OCI-LY7 (cell line): ENCODE data around the gene LAMA4. TPM values are rescaled to one million over a fixed set of nuclear protein-coding genes. Genes with fewer than 3 reads are reported as not detected.

ENCODE experiments used
- BruUV-seq: library from RNA; stranded (reverse); fragments of 400-500 nt; replicated peaks from 2 replicates; lab custom pipeline; 2021; lab: Mats Ljungman, UMichigan
- CTCF ChIA-PET: fragments of 300-600 bp; sonication (Branson Sonifier 250); formaldehyde crosslinking; loops from one replicate; lab custom pipeline; 2022; ENCODE audit warnings: antibody characterized with exemption; ENCODE audit not compliant: unreplicated experiment; lab: Charles Lee
- POLR2A ChIA-PET: fragments of 300-600 bp; sonication (Branson Sonifier 250); formaldehyde crosslinking; loops from one replicate; lab custom pipeline; 2022; ENCODE audit warnings: antibody characterized with exemption; lab: Charles Lee
- DNase-seq: peaks from one replicate; pipeline ENCODE4 v3.0.0-alpha.2; 2015; ENCODE audit warnings: low spot score
- H2AFZ ChIP-seq: fragments of 200-600 bp; sonication (generic), shearing (Covaris generic); 2 replicates; pipeline ENCODE4 v1.6.1; 2014; ENCODE audit warnings: mild to moderate bottlenecking, antibody characterized with exemption, low read length, moderate library complexity
- H3K27ac ChIP-seq: fragments of 200-600 bp; sonication (generic); 2 replicates; pipeline ENCODE4 v1.5.1; 2014; ENCODE audit warnings: mixed run types, low read depth, mild to moderate bottlenecking, moderate library complexity, low read length, inconsistent platforms; ENCODE audit not compliant: poor library complexity, severe bottlenecking
- H3K36me3 ChIP-seq: fragments of 200-600 bp; sonication (generic); 2 replicates; pipeline ENCODE4 v1.6.1; 2014; ENCODE audit warnings: mild to moderate bottlenecking, antibody characterized with exemption, low read length, moderate library complexity, mixed read lengths; ENCODE audit not compliant: insufficient read depth
- H3K4me1 ChIP-seq: fragments of 200-600 bp; sonication (generic); 2 replicates; pipeline ENCODE4 v1.5.1; 2014; ENCODE audit warnings: mild to moderate bottlenecking, low read length; ENCODE audit not compliant: insufficient read depth, poor library complexity, severe bottlenecking
- H3K4me2 ChIP-seq: fragments of 200-600 bp; sonication (generic); 2 replicates; pipeline ENCODE4 v1.6.1; 2014; ENCODE audit warnings: mild to moderate bottlenecking, low read length
- H3K4me3 ChIP-seq: fragments of 200-600 bp; sonication (generic); 2 replicates; pipeline ENCODE4 v1.5.1; 2014; ENCODE audit warnings: mild to moderate bottlenecking, low read depth, low read length; ENCODE audit not compliant: poor library complexity, severe bottlenecking
- H3K79me2 ChIP-seq: fragments of 200-600 bp; sonication (generic); 2 replicates; pipeline ENCODE4 v1.6.1; 2016; ENCODE audit warnings: low read depth, mild to moderate bottlenecking, low read length, moderate library complexity, mixed read lengths; ENCODE audit not compliant: insufficient read depth
- H3K9me2 ChIP-seq: fragments of 200-600 bp; sonication (generic); 2 replicates; pipeline ENCODE4 v1.6.1; 2016; ENCODE audit warnings: mild to moderate bottlenecking, low read length, mixed read lengths; ENCODE audit not compliant: insufficient read depth
- H3K9me3 ChIP-seq: fragments of 200-600 bp; sonication (generic); 2 replicates; pipeline ENCODE4 v1.6.1; 2014; ENCODE audit warnings: mild to moderate bottlenecking, mixed run types, low read length, mixed read lengths
- H4K20me1 ChIP-seq: fragments of 200-600 bp; sonication (generic); 2 replicates; pipeline ENCODE4 v1.6.1; 2014; ENCODE audit warnings: mild to moderate bottlenecking, antibody characterized with exemption, low read length, moderate library complexity, mixed read lengths; ENCODE audit not compliant: insufficient read depth
- CTCF ChIP-seq: fragments of 200-600 bp; sonication (generic); conservative IDR thresholded peaks from 2 replicates; pipeline ENCODE4 v1.5.1; 2014; ENCODE audit warnings: mild to moderate bottlenecking, antibody characterized with exemption, low read length, moderate library complexity, mixed read lengths
- EZH2phosphoT487 ChIP-seq: fragments of 200-600 bp; sonication (generic); IDR thresholded peaks from 2 replicates; pipeline ENCODE4 v1.6.1; 2018; ENCODE audit warnings: low read depth, borderline replicate concordance, mild to moderate bottlenecking, mixed run types, antibody characterized with exemption, low read length, moderate library complexity, mixed read lengths
- intact Hi-C: fragments of 100-400 bp; cut with micrococcal nuclease; formaldehyde crosslinking; loops from one replicate; pipeline ENCODE4 v1.10.0; 2022; ENCODE audit not compliant: unreplicated experiment
- total RNA-seq, 2 experiments: library from RNA; depleted of rRNA in 1 of 2; stranded (reverse); fragments of >200 nt in 1 of 2; shearing (Covaris generic) in 1 of 2; gene quantifications; 2 replicates each; pipeline ENCODE4 v1.2.3, GENCODE V29; 2014 to 2022

The LAMA4 gene
- total RNA-seq, 2 experiments from 2014 or later = not detected

DNA sequence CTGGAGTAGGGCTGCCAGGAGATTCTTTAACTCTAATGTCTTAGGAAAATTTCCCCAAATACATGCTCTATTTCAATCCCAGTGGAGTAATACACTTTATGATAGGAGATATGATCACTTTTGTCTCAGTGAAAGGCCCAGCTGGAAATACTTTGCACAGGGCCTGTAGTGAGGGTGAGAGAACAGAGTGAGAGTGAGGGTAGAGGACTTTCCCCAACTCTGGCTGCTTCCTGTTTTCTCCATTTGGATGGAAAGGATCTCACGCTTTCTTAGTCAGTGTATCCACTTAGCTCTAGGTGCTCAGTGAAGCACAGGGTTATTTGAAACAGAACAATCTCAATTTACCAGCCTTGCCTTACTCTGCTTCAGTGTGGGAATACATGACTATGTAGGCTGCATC, 130.4 kb downstream of the LAMA4 start:
- H3K9me3 ChIP-seq = no peaks in the 10 kb centered on the region
- ChIA-PET CTCF (no interaction called here), POLR2A (interaction anchor here (0.6 to 1.3 kb wide), 2 partner anchors 22 to 29 kb away, joined by 3 to 4 read pairs; no protein-coding TSS in a partner anchor)
- H3K4me2 ChIP-seq = no peak overlapping the region
- BruUV-seq = no TSS peak
- DNase-seq = no peak
- H3K79me2 ChIP-seq = no peaks in the 10 kb centered on the region
- intact Hi-C loops = no loop called here
- no peak overlapping the region for H3K4me3 ChIP-seq
- no peaks in the 10 kb centered on the region for H3K9me2 ChIP-seq
- no peaks in the 10 kb centered on the region for H4K20me1 ChIP-seq
- no peak overlapping the region for H2AFZ ChIP-seq
- no peaks in the 10 kb centered on the region for H3K4me1 ChIP-seq
- TF ChIP-seq CTCF (no peak), EZH2phosphoT487 (no peak)
- no peaks in the 10 kb centered on the region for H3K36me3 ChIP-seq
- H3K27ac ChIP-seq = no peak overlapping the region

GRCh38 chr6:112122756-112123155, 131.6 kb downstream of the LAMA4 start:
- Histone ChIP-seq H3K4me2 (no peak overlapping the region), H3K79me2 (no peaks in the 10 kb centered on the region), H3K4me1 (no peaks in the 10 kb centered on the region), H3K9me3 (no peaks in the 10 kb centered on the region), H3K4me3 (no peak overlapping the region), H4K20me1 (no peaks in the 10 kb centered on the region), H2AFZ (no peak overlapping the region), H3K27ac (no peak overlapping the region), H3K9me2 (no peaks in the 10 kb centered on the region), H3K36me3 (no peaks in the 10 kb centered on the region)
- CTCF ChIA-PET = no interaction called here
- TF ChIP-seq EZH2phosphoT487 = no peak
- BruUV-seq = no TSS peak
- no peak for DNase-seq
- intact Hi-C loops = no loop called here
- POLR2A ChIA-PET = no interaction called here

DNA sequence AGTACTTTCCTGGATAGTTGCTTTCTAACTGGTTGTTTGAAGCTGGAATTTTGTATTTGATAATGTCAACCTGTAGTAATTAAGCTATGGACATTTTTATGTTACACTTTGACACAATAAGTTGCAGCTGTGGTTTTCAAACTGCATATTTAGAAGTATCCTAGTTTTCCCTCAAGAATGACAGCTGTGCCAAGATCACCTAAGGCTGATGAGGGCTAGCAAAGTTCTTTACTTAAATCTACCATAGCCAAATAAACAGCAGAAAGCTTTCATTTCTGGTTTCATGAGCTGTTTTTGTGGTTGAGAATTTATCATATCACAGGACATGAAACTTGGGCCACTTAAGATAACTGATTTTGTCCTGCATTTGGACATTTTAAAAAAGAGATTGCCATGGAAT, 136.3 kb downstream of the LAMA4 start:
- Histone ChIP-seq H3K79me2 (no peaks in the 10 kb centered on the region), H3K4me2 (no peak overlapping the region), H3K27ac (no peak overlapping the region), H3K9me3 (no peaks in the 10 kb centered on the region), H3K4me1 (no peaks in the 10 kb centered on the region), H3K36me3 (no peaks in the 10 kb centered on the region), H3K9me2 (no peaks in the 10 kb centered on the region), H4K20me1 (no peaks in the 10 kb centered on the region), H3K4me3 (no peak overlapping the region), H2AFZ (no peak overlapping the region)
- TF ChIP-seq CTCF (no peak), EZH2phosphoT487 (no peak)
- no TSS peak for BruUV-seq
- CTCF ChIA-PET = no interaction called here
- POLR2A ChIA-PET = interaction anchor here (0.7 to 1.0 kb wide), 4 partner anchors 10 to 23 kb away, joined by 3 to 4 read pairs (median 3); no protein-coding TSS in a partner anchor
- no peak for DNase-seq
- intact Hi-C loops = no loop called here
